Mucosa of descending colon (tissue), 3 donors: Measurements from ENCODE around the gene SHISAL2A. TPM values are rescaled to one million over a fixed set of nuclear protein-coding genes. Genes with fewer than 3 reads are reported as not detected.

Experiments
- ATAC-seq: fragments of 200-7000 bp; cut with Tn5 transposase; one replicate; pipeline ENCODE4 v1.9.1; 2020; ENCODE audit warnings: mild to moderate bottlenecking, moderate library complexity
- DNase-seq, 3 donors: peaks; one replicate each; pipeline ENCODE4 v3.0.0-alpha.2; 2020
- H3K36me3 ChIP-seq: fragments of 200-600 bp; one replicate; pipeline ENCODE4 v1.8.0; 2021; ENCODE audit warnings: low read depth, mild to moderate bottlenecking
- H3K4me1 ChIP-seq: fragments of 200-600 bp; one replicate; pipeline ENCODE4 v1.8.0; 2021; ENCODE audit warnings: low read depth, mild to moderate bottlenecking
- H3K4me3 ChIP-seq: fragments of 200-600 bp; one replicate; pipeline ENCODE4 v1.8.0; 2021; ENCODE audit warnings: mild to moderate bottlenecking
- H3K9me3 ChIP-seq: fragments of 200-600 bp; one replicate; pipeline ENCODE4 v1.8.0; 2021; ENCODE audit warnings: mild to moderate bottlenecking
- intact Hi-C, 2 donors: fragments of 100-400 bp; cut with DNase I in 1 of 2; cut with micrococcal nuclease in 1 of 2; formaldehyde crosslinking; loops; one replicate each; pipeline versions ENCODE4 v1.11.0 to v1.11.1; 2022; cut with DNase I, micrococcal nuclease
- total RNA-seq, 3 donors: library from RNA; stranded (reverse); fragmentation: NEBNext Ultra II Directional in 2 of 3; extraction: Animal tissue kit (Norgen Biotek cat#: 25700) in 2 of 3; gene quantifications; one replicate each; pipeline versions ENCODE4 v1.2.1 to v1.2.4, GENCODE V29; 2021 to 2023
- TF ChIP-seq, protein P1 (sequence below): fragments of 200-600 bp; IDR thresholded peaks from one replicate; pipeline ENCODE4 v1.8.0; 2022; ENCODE audit warnings: antibody characterized with exemption, mild to moderate bottlenecking
- donor health status: DM: no; HTN: no; CAD: no; lungs with moderate emphysema.
- donor health status: DM: no; HTN: no; CAD: no.
- donor health status: DM: no; HTN: yes; CAD: no.

Gene SHISAL2A
- total RNA-seq, 3 donors from 2014 or later = 0.72 to 0.78 TPM; not detected in 1

DNA sequence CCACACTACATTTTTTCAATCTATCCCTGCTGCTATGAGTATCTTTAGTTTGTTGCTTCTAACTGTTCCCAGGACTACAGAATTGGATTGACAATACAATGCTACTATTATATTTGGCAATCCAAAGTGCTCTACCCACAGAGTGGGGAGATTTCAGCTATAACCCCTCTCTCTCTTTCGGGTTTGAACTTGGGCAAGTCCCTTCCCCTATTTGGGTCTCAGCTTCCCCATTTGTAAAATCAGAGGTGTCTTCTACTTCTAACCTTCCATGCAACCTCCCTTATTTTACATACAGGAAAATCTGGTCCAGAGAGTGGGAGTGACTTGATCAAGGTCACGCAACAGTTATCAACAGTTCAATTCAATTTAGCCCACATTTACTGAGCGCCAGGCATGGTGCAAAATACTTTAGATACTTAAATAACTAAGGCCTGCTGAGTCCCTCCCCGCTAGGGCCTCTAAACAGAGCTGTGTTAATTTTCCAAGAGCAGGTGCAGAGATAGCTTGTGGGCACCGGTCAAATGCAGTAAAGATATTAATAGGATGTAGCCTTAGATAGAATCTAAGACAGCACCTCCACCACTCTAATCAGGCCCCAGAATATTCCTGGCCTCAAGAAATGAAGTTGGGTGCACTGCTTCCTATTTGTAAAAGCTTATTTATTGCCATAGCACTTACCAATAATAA, 40.2 kb upstream of the SHISAL2A start:
- no peaks in the 10 kb centered on the region for H3K36me3 ChIP-seq
- ATAC-seq = no peak
- no peaks in the 10 kb centered on the region for H3K9me3 ChIP-seq
- intact Hi-C loops = no loop called here
- no peak for DNase-seq
- H3K4me1 ChIP-seq = no peaks in the 10 kb centered on the region
- H3K4me3 ChIP-seq = no peak overlapping the region
- TF ChIP-seq, protein P1, sequence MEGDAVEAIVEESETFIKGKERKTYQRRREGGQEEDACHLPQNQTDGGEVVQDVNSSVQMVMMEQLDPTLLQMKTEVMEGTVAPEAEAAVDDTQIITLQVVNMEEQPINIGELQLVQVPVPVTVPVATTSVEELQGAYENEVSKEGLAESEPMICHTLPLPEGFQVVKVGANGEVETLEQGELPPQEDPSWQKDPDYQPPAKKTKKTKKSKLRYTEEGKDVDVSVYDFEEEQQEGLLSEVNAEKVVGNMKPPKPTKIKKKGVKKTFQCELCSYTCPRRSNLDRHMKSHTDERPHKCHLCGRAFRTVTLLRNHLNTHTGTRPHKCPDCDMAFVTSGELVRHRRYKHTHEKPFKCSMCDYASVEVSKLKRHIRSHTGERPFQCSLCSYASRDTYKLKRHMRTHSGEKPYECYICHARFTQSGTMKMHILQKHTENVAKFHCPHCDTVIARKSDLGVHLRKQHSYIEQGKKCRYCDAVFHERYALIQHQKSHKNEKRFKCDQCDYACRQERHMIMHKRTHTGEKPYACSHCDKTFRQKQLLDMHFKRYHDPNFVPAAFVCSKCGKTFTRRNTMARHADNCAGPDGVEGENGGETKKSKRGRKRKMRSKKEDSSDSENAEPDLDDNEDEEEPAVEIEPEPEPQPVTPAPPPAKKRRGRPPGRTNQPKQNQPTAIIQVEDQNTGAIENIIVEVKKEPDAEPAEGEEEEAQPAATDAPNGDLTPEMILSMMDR = no peak

DNA sequence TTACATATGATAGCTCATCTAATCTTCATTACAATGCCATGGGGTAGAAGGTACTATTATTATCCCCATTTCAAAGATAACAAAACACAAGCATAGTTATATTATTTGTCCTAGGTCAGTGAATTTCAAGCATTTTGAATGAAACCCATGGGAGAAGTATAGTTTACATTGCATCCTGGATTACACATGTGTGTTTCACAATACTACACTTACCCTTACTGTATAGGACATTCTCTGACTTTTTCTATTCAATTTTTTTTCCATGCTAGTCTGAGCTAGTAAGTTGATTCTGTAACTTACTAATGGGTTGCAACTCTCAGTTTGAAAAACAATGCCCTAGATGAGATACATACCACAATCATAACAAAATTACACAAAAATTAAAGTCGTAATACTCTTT, 39.5 kb upstream of the SHISAL2A start:
- TF ChIP-seq, protein P1 = no peak
- Histone ChIP-seq H3K4me3 (no peak overlapping the region), H3K4me1 (no peaks in the 10 kb centered on the region), H3K36me3 (no peaks in the 10 kb centered on the region), H3K9me3 (no peaks in the 10 kb centered on the region)
- no peak for ATAC-seq
- DNase-seq = no peak
- intact Hi-C loops = no loop called here

DNA sequence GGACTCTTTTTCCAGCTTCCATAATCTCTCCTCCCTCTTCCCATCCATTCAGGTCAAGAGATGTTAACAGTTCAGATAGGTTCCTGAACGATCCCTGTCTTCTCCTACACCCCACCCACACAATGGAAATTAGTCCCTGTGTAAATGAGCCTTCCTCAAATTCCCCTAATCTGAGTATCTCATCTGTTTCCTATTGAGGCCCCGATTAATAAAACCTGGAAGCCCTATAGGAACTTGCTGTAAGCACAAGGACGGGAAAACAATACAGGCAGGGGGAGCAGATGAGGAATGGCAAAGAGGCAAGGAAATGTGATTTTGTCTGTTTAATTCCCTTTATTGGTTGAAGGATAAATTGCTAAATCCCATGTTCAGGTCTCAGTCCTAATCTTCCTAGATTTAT, 37.9 kb upstream of the SHISAL2A start:
- H3K4me3 ChIP-seq = no peak overlapping the region
- no peaks in the 10 kb centered on the region for H3K4me1 ChIP-seq
- H3K36me3 ChIP-seq = no peaks in the 10 kb centered on the region
- DNase-seq (no peak), ATAC-seq (no peak)
- intact Hi-C loops = no loop called here
- H3K9me3 ChIP-seq = no peaks in the 10 kb centered on the region
- TF ChIP-seq, protein P1 = no peak

DNA sequence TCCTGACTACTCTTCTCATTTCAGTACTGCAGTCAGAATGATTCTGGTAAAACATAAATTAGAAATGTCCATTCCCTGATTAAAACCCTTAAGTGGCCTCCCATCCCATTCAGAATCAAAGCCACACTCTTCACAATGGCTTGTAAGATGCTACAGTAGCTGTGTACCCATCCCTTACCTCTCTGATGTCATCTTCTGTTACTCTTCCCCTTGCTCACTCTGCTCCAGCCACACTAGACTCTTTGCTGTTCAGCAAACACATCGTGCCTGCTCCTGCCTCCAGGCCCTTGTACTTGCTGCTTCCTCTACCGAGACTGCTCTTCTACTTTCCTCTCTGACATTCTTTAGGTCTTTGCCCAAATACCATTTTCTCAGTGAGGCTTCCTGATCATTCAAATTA, 35.1 kb upstream of the SHISAL2A start:
- Histone ChIP-seq H3K4me1 (no peaks in the 10 kb centered on the region), H3K4me3 (no peak overlapping the region), H3K36me3 (no peaks in the 10 kb centered on the region), H3K9me3 (no peaks in the 10 kb centered on the region)
- TF ChIP-seq, protein P1 = no peak
- no peak for DNase-seq
- intact Hi-C loops = no loop called here
- no peak for ATAC-seq

DNA sequence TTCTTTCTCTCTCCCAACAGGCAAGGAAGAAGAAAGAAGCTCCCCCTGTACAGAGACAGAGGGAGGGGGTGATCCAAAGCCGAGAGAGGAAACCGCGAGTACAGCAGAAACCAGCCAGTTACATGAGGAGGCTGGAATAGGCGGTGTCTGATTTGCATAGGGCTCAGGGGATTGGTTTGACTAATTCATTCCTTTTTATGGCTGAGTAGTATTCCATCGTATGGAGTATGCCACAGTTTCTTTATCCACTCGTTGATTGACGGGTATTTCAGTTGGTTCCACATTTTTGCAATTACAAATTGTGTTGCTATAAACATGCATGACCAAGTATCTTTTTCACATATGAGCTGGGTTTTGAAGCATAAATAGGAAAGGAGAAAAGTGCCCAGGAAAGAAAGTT, 34.2 kb upstream of the SHISAL2A start:
- Histone ChIP-seq H3K36me3 (no peaks in the 10 kb centered on the region), H3K4me1 (no peaks in the 10 kb centered on the region), H3K4me3 (no peak overlapping the region), H3K9me3 (no peaks in the 10 kb centered on the region)
- intact Hi-C loops = no loop called here
- TF ChIP-seq, protein P1 = no peak
- ATAC-seq (no peak), DNase-seq (no peak)

DNA sequence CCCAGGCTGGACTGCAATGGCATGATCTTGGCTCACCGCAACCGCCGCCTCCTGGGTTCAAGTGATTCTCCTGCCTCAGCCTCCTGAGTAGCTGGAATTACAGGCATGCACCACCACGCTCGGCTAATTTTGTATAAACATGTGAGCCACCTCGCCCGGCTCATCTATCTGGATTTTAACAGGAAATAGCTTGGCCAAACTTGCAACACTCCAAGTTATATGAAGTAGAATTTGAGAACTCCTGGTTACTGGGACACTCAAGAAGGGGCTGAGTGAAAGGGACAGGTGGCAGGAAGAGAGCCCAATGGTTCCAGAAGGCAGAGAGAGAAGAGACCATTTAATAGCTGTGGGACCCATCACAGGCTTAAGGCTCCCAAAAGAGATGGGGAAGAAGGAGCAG, 33.7 kb upstream of the SHISAL2A start:
- DNase-seq (no peak), ATAC-seq (no peak)
- Histone ChIP-seq H3K4me1 (no peaks in the 10 kb centered on the region), H3K9me3 (no peaks in the 10 kb centered on the region), H3K4me3 (no peak overlapping the region), H3K36me3 (no peaks in the 10 kb centered on the region)
- intact Hi-C loops = no loop called here
- TF ChIP-seq, protein P1 = no peak
